Ishikawa (cell line): Measurements from ENCODE around the gene SFTPD.

Source experiments
- EGR1 ChIP-seq: IDR thresholded peaks from 2 replicates; pipeline ENCODE4 v1.6.1; 2012
- MAX ChIP-seq: IDR thresholded peaks from 2 replicates; pipeline ENCODE4 v1.6.1; 2012
- REST ChIP-seq: IDR thresholded peaks from 2 replicates; pipeline ENCODE4 v1.6.1; 2012; ENCODE audit warnings: low read depth, mild to moderate bottlenecking

DNA sequence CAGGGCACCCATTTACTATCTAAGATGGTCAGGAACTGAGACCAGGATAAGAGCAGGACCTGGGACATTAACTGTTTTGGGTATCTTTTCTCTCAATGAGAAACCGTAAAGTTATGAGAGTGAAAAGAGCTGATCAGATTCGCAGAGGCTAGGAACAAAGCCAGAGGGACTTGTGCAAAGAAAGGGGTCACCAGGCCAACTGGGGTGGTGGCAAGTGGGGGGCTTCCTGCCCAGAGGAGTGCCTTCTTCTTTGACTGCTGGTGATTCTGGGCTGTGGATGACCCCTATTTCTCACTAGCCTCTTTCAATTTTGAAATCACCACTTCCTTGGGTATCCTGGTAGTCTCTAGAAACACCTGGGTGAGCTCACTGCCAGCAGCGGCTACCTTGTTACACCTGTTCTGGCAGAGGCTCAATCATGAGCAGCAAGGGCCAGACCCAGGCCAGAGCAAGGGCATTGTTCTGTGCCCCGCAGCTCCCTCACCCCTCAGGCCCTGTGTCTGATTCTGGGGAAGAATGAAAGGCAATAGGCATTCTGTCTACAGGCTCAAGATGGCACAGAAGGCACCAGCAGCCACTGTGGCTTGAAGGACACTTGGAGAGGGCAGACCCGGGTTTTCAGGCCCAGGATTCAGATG lies 999 bp downstream of the SFTPD start:
- no peak for TF ChIP-seq REST
- no peak for TF ChIP-seq MAX
- no peak for TF ChIP-seq EGR1
